ENCODE results near the gene LLPH.
"Not testable (repeated sequence)": the region's sequence is repeated elsewhere in the genome, so short reads cannot be mapped to it uniquely, and the experiment has no call there.

LLPH gene

DNA sequence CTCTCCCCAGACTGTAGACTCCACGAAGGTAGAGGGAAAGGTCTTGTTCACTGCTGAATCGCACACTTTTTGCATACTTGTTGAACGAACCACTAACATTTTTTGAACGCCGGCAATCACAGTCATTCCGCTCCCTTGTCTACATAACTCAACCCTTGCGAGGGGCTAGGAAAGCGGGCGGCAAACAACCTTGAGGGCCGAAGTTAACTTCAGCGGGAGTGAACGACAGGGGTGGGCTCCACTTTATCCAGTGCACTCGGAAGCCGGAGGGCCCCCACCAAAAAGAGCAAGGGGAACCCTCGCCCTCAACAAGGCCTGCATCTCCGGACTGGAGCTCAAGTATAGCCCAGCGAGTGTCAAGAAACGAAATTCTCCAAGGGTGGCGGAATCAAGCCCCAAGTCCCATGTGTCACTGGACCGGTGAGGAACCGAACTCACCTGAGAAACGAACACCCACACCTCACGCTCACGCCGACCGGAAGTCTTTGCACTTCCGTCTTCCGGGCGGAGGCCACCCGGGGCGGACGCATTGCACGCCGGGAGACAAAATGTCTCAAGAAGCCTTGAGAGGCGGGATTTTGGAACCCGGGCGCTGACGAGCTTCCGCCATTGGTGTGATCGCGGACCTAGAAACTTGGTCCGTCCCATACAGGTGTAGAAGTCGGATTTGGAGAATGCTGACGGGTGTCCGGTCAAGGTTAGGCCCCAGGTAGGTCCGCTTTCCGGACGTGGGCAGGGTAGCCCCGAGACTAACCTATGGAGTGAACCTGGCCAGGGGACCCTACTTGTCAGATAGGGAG, at the start of gene LLPH:
TSS of gene LLPH (minus strand) at position 484 of the 800 bp plus-strand sequence. CDS start 1,644 bp downstream, outside the sequence.
- peak; percentile 64 to 78 (median 70) for DNase-seq (ENCODE audit: low read depth in 3 of 3, low spot score in 1 of 3)

DNA sequence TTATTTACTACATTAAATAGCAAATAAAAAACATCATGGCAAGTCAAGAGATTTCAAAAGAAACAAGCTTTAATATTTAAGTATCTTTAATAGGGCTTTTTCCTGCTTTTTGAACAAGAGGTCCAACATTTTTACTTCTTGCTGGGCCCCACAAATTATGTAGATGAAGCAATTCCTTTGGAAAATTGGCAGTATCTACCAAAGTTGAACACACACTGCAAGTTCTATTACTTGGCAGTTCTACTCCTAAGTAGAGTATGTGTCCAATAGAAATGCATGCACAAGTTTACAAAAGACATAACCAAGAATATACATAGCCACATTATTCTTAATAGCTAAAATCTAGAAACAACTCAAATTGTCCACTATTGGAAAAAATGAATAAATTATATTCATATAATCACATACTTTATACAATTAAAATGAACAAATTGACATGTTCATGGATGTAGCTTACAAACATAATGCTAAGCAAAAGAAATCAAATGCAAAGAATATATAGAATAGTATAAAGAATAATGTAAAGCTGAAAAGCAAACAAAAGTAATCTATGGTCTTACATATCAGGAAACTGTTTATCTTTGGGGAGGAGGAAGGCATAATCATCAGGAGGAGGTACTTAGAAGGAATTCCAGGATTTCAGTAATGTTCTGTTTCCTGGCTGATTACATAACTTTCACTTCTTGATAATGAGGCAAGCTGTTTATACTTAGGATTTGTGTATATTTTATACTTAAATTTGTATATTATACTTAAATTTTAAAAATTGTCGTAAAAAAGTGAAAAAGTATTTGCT, 45.8 kb upstream of the LLPH start:
- DNase-seq (ENCODE audit: low read depth in 3 of 3, low spot score in 1 of 3), result no peak

DNA sequence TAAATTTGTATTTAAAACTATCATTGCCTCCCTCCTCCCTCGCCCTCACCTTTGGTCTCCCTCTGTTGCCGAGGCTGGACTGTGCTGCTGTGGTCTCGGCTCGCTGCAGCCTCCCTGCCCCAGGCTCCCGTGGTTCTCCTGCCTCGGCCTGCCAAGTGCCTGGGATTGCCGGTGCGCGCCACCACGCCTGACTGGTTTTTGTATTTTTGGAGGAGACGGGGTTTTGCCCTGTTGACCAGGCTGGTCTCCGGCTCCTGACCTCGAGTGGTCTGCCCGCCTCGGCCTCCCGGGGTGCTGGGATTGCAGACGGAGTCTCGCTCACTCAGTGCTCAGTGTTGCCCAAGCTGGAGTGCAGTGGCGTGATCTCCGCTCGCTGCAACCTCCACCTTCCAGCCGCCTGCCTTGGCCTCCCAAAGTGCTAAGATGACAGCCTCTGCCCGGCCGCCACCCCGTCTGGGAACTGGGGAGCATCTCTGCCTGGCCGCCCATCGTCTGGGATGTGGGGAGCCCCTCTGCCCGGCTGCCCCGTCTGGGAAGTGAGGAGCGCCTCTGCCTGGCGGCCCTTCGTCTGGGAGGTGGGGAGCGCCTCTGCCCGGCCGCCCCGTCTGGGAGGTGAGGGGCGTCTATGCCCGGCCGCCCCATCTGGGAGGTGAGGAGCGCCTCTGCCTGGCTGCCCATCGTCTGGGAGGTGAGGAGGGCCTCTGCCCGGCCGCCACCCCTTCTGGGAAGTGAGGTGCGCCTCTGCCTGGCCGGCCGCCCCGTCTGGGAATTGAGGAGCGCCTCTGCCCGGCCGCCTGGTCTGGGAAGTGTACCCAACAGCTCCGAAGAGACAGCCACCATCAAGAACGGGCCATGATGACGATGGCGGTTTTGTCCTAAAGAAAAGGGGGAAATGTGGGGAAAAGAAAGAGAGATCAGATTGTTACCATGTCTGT, 44.1 kb upstream of the LLPH start:
- DNase-seq (ENCODE audit: low read depth in 3 of 3, low spot score in 1 of 3), result not testable (repeated sequence)

DNA sequence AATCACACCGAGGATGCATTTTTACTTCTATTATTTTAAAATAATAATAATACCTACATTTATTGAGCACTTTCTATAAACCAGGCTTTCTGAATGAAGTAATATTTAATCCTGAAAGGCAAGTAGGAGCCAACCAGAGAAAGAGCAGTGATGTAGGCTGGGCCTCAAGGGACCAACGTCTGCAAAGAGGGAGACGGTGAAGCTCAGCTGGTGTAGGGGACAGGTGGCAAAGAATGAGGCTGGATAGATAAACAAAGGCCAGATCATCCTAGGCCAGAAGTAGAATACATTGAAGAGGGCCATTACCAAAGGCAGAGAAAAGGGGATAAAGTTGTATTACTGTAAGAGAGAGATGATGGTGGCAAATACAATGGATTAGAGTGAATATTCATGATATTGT, 40.1 kb upstream of the LLPH start:
- no peak for DNase-seq (ENCODE audit: low read depth in 3 of 3, low spot score in 1 of 3)

DNA sequence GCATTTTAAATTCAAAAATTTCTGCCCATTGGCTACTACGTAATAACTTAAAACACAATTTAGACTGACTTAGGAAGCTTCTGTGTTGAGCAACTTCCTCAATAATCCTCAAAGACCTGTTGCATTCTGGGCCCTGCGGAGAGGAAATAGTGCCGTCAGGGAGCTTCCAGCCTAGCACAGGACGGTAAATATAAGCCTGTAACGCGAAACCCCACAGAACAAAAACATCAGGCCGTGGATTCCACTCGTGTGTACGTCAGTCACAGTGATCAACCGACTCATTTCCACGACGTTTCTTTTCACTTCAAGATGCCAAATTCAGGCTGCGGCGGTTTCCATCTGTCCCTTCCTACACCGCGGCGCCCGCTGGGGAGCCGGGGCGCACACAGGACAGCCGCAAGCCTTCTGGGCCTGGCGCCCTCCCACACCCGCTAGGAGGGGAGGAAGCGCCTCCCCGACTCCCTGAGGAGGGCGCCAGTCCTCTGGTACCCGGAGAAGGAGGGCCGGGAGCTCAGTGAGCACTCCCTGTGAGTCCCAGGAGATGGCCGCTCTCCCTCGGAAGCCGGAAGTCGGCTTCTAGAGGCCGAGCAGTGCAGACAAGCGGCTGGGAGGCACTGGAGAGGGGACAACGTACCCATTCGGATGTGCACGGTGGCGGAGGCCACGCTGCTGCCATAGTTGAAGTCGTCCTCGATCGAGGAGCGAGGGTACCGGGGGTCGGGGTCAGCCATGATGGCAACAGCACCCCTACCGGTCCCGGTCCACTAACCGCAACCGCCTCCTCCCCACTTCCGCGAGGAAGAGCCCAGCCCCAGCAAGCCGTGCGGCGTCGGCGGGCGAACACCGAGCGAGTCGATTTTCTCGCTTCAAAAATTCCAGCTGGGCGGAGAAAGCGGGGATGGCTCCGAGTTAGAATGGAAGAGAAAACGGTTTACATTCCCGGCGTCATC, 38.9 kb upstream of the LLPH start, which contains the start of gene TMBIM4:
TSS of gene TMBIM4 (minus strand) at position 776 of the 950 bp plus-strand sequence. CDS start at position 731, 45 bp downstream.
- peak; percentile 47 to 73 (median 60) for DNase-seq (ENCODE audit: low read depth in 3 of 3, low spot score in 1 of 3)

DNA sequence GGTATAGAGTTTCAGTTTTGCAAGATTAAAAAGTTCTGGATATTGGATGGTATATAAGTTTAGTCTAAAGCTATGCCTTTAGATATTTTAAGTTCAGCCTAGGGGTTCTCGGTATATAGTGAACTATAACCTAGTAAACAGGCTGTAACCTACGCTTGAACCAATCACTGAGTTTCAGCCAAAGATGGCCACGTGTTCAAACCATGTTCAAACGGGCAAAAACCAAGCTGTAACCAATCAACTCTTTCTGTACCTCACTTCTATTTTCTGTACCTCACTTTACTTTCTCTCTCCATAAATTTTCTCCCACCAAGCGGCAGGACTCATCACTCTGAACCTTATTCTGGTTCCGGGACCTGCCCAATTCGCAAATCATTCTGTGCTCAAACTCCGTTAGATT, 37.9 kb upstream of the LLPH start:
- no peak for DNase-seq (ENCODE audit: low read depth in 3 of 3, low spot score in 1 of 3)

DNA sequence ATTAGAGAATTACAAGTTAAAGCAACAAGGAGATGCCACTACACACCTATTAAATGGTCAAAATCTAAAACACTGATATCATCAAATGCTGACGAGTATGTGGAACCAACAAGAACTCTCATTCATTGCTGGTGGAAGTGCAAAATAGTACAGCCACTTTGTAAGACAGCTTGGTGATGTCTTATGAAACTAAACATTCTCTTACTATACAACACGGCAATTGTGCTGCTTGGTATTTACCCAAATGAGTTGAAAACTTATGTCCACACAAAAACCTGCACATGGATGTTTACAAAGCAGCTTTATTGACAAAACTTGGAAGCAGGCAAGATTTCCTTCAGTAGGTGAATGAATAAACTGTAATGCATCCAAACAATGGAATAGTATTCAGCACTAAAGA, 36.0 kb upstream of the LLPH start:
- DNase-seq (ENCODE audit: low read depth in 3 of 3, low spot score in 1 of 3), result no peak

DNA sequence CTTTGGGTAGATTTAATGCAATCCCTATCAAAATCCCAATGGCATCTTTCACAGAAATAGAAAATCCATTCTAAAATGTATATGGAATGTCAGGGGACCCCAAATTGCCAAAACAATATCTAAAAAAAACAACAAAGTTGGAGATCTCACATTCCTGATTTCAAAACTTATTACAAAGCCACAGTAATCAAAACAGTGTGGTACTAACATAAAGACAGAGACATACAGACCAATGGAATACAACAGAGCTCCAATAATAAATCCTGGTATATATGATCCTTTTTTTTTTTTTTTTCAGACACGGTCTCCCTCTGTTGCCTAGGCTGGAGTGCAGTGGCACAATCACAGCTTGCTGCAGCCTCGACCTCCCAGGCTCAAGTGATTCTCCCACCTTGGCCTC, 34.6 kb upstream of the LLPH start:
- no peak for DNase-seq (ENCODE audit: low read depth in 3 of 3, low spot score in 1 of 3)

DNA sequence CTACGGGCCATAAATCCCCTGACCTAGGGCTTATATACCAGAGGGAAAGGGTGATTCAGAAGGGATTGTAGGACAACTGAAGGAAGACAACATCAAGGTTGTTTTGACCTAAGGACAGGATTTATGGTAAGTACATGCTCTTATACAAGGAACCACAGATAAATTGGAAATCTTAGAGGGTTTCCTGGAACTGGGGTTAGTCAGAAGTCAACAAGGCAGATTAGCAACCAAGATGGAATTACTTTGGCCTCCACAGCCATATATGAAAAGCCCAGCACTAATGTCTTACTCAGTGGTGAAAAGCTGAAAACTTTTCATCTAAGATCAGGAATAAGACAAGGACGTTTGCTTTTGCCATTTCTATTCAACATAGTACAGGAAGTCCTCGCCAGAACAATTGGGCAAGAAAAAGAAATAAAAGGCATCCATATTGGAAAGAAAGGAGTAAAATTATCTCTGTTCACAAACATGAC, 33.8 kb upstream of the LLPH start:
- no peak for DNase-seq (ENCODE audit: low read depth in 3 of 3, low spot score in 1 of 3)

DNA sequence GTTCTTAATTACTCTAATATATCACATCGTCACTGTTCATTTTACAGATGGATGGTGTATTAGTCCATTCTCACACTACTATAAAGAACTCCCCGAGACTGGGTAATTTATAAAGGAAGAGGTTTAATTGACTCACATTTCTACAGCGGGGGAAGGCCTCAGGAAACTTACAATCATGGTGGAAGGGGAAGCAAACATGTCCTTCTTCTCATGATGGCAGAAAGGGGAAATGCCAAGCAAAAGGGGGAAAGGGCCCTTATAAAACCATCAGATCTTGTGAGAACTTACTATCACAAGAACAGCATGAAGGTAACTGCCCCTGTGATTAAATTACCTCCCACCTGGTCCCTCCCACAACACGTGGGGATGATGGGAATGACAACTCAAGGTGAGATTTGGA, 32.7 kb upstream of the LLPH start:
- no peak for DNase-seq (ENCODE audit: low read depth in 3 of 3, low spot score in 1 of 3)

DNA sequence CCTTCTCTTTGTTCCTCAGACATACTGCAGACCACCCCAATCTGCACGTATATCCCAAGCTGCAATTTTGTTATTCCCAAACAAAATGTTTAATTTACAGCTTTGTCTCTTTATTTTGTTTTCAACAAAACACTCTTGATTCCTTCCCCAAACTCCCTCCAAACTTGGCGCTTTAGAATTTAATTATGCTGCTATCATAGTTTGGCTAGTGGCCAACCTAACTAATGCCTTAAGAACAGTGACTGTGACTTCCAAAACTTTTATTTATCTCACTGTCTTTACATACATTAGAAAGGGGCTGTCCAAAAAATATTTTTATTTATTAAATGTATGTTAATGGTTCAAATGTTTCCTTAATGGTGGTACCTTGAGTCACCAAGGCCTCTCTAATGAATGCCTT, 32.2 kb upstream of the LLPH start:
- DNase-seq (ENCODE audit: low read depth in 3 of 3, low spot score in 1 of 3), result no peak

DNA sequence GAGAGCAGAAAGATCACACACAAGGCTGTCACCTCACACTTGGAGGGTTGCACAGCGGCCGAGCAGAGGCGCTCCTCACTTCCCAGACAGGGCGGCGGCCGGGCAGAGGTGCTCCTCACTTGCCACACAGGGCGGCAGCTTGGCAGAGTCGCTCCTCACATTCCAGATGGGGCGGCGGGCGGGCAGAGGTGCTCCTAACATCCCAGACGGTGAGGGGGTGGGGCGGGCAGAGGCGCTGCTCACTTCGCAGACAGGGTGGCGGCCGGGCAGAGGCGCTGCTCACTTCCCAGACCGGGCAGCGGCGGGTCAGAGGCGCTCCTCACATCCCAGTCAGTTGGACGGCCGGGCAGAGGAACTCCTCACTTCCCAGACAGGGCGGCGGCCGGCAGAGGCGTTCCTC, 30.2 kb upstream of the LLPH start:
- no peak for DNase-seq (ENCODE audit: low read depth in 3 of 3, low spot score in 1 of 3)

DNA sequence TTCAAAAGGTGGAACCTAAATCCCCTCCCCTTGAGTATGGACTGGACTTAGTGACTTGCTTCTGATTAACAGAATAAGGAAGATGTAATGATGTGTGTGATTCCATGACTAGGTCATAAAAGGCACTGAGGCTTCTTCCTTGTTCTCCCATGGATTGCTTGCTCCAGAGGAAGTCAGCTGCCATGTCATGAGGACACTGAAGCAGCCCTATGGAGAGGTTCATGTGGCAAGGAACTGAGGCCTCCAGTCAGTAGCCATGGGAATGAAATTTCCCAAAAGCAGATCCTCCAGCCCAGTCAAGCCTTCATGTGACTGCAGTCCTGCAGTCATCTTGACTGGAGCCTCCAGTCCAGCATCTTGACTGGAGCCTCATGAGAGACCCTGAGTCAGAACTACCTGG, 28.6 kb upstream of the LLPH start:
- no peak for DNase-seq (ENCODE audit: low read depth in 3 of 3, low spot score in 1 of 3)

DNA sequence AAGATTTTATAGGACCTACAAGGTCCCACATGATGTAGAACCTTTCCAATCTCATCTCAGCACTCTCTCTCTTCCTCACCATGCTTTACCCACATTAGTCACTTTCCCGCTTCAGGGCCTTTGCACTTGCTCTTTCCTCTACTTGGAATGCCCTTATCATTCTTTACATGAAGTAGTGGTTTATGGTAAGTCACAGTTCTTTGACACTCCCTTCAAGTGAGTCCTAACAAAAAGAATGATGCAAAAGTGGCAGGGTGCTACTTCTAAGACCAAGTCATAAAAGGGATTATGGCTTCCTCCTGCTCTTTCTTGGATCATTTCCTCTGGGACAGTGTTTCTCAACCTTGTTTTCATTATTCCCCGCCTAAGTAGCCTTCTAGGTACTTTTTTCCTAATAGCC, 26.1 kb upstream of the LLPH start:
- DNase-seq (ENCODE audit: low read depth in 3 of 3, low spot score in 1 of 3), result no peak

DNA sequence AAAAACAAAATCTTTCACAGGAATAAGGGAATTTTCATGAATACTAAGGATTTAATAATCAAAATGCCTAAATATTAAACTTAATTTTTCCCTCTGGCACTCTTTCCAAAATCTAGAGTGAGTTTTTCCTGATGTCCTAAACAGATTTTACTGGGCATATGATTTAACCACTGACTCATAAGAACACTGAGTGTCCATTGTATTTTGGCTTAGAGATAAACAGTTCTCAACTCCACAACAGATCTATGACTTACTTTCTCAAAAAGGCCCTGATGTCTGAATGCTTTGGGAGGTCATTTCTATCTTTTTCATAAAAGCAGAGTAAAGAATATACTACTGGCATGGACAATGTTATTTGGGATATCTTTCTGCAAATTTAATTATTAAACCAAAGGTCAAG, 24.2 kb upstream of the LLPH start:
- DNase-seq (ENCODE audit: low read depth in 3 of 3, low spot score in 1 of 3), result no peak

DNA sequence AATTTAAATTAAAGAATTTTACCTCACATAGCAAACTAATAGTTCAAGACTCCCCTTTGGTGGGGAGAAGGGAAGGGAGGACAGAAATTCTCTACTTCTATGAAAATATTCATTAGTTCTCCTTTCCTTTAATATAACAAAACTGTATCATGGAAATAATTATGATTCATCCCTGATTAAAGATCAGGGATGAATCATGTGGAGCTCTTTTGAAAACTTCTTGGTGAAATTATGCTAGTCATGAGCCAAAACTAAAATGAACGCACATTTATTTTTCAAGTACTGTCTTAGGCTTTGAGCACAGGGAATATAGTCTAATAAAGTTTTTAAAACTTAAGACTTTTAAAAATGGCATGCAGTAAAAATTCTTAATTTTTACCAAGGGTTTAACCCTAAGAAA, 22.2 kb upstream of the LLPH start:
- DNase-seq (ENCODE audit: low read depth in 3 of 3, low spot score in 1 of 3), result no peak

DNA sequence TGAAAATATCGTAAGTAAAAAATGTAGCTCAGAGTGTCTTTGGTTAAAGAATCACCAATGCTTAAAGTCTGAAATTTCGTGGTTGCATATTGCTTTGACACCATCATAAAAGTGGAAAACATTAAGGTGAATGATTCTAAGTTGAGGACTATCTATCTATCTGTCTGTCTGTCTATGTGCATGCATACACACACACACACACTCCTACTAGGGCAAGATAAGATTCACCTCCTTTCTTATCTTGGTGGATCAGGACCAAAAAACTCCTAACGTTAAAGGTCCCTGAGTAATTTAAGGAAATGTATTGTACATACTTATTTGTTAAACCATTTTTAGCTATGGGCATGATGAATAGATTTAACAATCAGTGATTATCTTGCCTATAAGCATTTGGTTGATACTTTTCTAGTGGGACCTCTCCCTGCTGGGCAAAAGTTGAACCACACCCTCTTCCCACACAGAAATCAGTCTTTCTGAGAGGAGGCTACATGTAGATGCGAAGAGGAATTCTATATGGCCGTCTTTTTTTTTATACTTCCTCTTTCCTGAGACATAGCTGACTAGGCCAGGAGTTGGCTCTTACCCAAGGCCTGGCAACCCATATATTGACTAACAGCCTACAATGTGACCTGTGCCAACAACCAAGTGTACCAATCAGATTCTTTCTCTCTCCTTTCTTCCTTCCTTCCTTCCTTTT, 19.3 kb upstream of the LLPH start:
- DNase-seq (ENCODE audit: low read depth in 3 of 3, low spot score in 1 of 3), result no peak

DNA sequence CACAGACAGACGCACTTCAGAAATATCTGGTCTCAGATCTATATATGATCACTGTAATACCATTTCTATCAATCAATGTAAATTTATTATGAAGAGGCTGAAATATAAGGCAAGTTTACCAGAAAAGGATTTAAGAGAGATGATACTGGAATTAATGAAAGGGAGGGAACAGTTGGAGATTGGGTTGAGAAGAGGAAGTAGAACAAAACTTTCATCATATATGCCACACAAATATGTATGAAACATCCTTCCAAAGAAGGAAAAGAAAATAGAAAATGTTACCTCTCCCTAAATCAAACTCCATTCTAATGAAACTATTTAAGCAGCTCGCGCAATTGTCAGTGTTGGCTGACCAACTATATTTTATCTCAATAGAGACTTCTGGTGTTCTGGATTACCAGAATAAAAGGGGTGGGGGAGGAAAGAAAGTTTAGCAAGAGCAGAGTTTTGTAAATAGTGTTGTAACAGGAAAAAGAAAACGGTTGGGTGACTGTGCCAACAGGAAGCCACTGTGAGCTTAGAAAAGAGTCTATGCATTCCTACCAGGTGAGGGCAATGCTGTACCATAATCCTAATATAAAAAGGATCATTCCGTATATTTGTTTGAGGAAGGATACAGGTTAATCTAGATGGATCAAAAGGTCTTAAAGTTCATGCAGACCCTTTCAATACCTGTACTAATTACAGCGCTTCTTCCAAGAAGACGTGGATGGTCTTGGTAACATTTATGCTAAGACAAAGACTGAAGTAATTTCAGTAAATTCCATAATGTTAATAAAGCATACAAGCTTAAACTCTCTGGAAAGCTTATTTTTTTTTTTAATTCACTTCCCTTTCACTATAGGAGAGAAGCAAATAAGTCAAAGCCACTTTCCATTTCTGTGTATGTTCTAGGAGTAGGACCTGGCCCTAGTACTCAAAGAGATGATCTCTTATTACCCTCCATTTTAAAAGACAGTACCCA, 14.5 kb upstream of the LLPH start:
- no peak for DNase-seq (ENCODE audit: low read depth in 3 of 3, low spot score in 1 of 3)
